Heart left ventricle (tissue), 16 donors: ENCODE data around the gene UQCR11. TPM values are rescaled to one million over a fixed set of nuclear protein-coding genes. Genes with fewer than 3 reads are reported as not detected.

ENCODE experiments used
- ATAC-seq, 4 donors: fragments of 200-7000 bp; cut with Tn5 transposase; one replicate each; pipeline ENCODE4 v1.9.1; 2020 to 2022; ENCODE audit warnings: moderate library complexity in 4 of 4, mild to moderate bottlenecking in 3 of 4, moderate number of reproducible peaks in 1 of 4
- DNase-seq, 5 donors: peaks; one replicate each; pipeline ENCODE4 v3.0.0-alpha.2; 2020
- H3K27ac ChIP-seq, 12 donors: fragments of 200-600 bp; sonication (generic) in 4 of 12; one replicate each; pipeline versions ENCODE4 v1.5.0 to v1.8.0; 2016 to 2022; ENCODE audit warnings: mild to moderate bottlenecking in 2 of 12
- H3K27me3 ChIP-seq, 9 donors: fragments of 200-600 bp; sonication (generic) in 2 of 9; one replicate each; pipeline versions ENCODE4 v1.5.1 to v1.8.0; 2016 to 2022; ENCODE audit warnings: mild to moderate bottlenecking in 3 of 9
- H3K36me3 ChIP-seq, 9 donors: fragments of 200-600 bp; sonication (generic) in 2 of 9; one replicate each; pipeline versions ENCODE4 v1.5.0 to v1.8.0; 2018 to 2022; ENCODE audit warnings: mild to moderate bottlenecking in 2 of 9
- H3K4me1 ChIP-seq, 12 donors: fragments of 200-600 bp; sonication (generic) in 4 of 12; one replicate each; pipeline versions ENCODE4 v1.5.0 to v1.8.0; 2016 to 2022; ENCODE audit warnings: mild to moderate bottlenecking in 3 of 12
- H3K4me3 ChIP-seq, 12 donors: fragments of 200-600 bp; sonication (generic) in 4 of 12; one replicate each; pipeline versions ENCODE4 v1.5.0 to v1.8.0; 2017 to 2022; ENCODE audit warnings: mild to moderate bottlenecking in 9 of 12, moderate library complexity in 4 of 12
- H3K9me3 ChIP-seq, 12 donors: fragments of 200-600 bp; sonication (generic) in 4 of 12; one replicate each; pipeline versions ENCODE4 v1.5.0 to v1.8.0; 2016 to 2022; ENCODE audit warnings: mild to moderate bottlenecking in 1 of 12
- CTCF ChIP-seq, 12 donors: fragments of 200-600 bp; sonication (generic) in 4 of 12; IDR thresholded peaks; one replicate each; pipeline versions ENCODE4 v1.5.0 to v1.8.0; 2018 to 2022; ENCODE audit warnings: antibody characterized with exemption in 12 of 12, mild to moderate bottlenecking in 5 of 12
- POLR2A ChIP-seq, 2 donors: fragments of 450-650 bp; IDR thresholded peaks; one replicate each; pipeline ENCODE4 v1.6.1; 2017; ENCODE audit warnings: antibody characterized with exemption in 2 of 2, mild to moderate bottlenecking in 2 of 2, moderate library complexity in 2 of 2
- WGBS, 4 donors: extraction: QIAGEN DNeasy Blood & Tissue Kit in 2 of 4; methylation state at CpG; one replicate each; pipeline versions ENCODE4 v1.1.5 to v1.1.7; 2013 to 2018; 5-methylcytosine and 5-hydroxymethylcytosine counted together
- intact Hi-C, 10 donors: fragments of 100-400 bp; cut with DNase I; formaldehyde crosslinking; loops; one replicate each; pipeline versions ENCODE4 v1.11.1 to v1.14.2; 2022
- polyA plus RNA-seq, 2 donors: library from polyadenylated mRNA; stranded (reverse); fragments of 200-250 nt; gene quantifications; one replicate each; pipeline ENCODE4 v1.2.3, GENCODE V29; 2013
- total RNA-seq, 9 donors: library from RNA; depleted of rRNA in 2 of 9; stranded (reverse); fragments of >200 nt in 2 of 9; fragmentation: NEBNext Ultra II Directional in 3 of 9; extraction: Animal tissue kit (Norgen Biotek cat#: 25700) in 3 of 9; gene quantifications; one replicate each; pipeline versions ENCODE4 v1.1.0 to v1.2.4, GENCODE V29; 2016 to 2023
- donor health status: ischemic (EF 13 %, LVEDD 7.1; RV severe dilation, severe dysfunction).
- donor health status: healthy with polysubstance abuse.
- donor health status: DM: no; HTN: yes; CAD: no.
- donor health status: DM: no; HTN: no; CAD: no.
- donor health status: ischemic (EF 25% LVEDD 6.9; RV normal size, moderate dysfunction).
- donor health status: ischemic (EF 25% LVEDD 5.7; RV mildly dilated, moderate dysfunction).
- donor health status: healthy.
- donor health status: DM: yes; HTN: yes; CAD: no.
- donor health status: ischemic (EF 35%, LVEDD 5.7; RV mildly dilated, moderate dysfunction).
- donor health status: nonischemic (EF 11% LVEDD 7.7; RV severe dilation, severe dysfunction).
- donor health status: DM: yes; HTN: yes; CAD: no.
- donor health status: PGD.
- donor health status: ischemic (EF 29% LVEDD 5.4; RV normal size, mild dysfunction).
- donor health status: nonischemic (EF 23%, LVEDD 6.1; RV moderate dilation, normal function).

Gene UQCR11
- total and polyA plus RNA-seq, 11 donors, result 170 to 982 (median 671) TPM

- H3K4me1 ChIP-seq, result peaks cover 0 to 25% (median 9%) of the 10 kb centered on the region in 12 donors
- H3K27me3 ChIP-seq, result peaks cover 0 to 4% (median 0%) of the 10 kb centered on the region in 9 donors
- no peak overlapping the region for H3K4me3 ChIP-seq
- DNase-seq (no peak), ATAC-seq (no peak)
- H3K36me3 ChIP-seq, result no peaks in the 10 kb centered on the region
- no peaks in the 10 kb centered on the region for H3K9me3 ChIP-seq
- no peak overlapping the region for H3K27ac ChIP-seq
- 75 to 77% (median 75%) methylated on average over 4 of the region's 4 CpGs for WGBS, 4 donors
- no peak for TF ChIP-seq CTCF (IDR thresholded peaks at IDR 0.05)
- intact Hi-C loops, result loop anchor here in 1 of 10 donors (5.0 kb wide), 1 partner anchor 82 kb away; the partner anchor contains the start of gene TCF3
These were observed 35.3 kb downstream of the UQCR11 start for GRCh38 chr19:1569997-1570396.

- H3K4me1 ChIP-seq, result peaks cover 0 to 25% (median 9%) of the 10 kb centered on the region in 12 donors
- ATAC-seq (peak; percentile 41 to 84 (median 82)), DNase-seq (peak; percentile 66 to 88 (median 83))
- 7 to 37% (median 12%) methylated on average over 6 to 62 of the region's 63 CpGs for WGBS, 4 donors
- no peaks in the 10 kb centered on the region for H3K9me3 ChIP-seq
- H3K36me3 ChIP-seq, result no peaks in the 10 kb centered on the region
- TF ChIP-seq POLR2A (IDR thresholded peaks at IDR 0.05) (no peak), CTCF (IDR thresholded peaks at IDR 0.05) (no peak)
- intact Hi-C loops, result loop anchor here in 1 of 10 donors (5.0 kb wide), 1 partner anchor 84 kb away; the partner anchor contains the start of gene TCF3
- H3K4me3 ChIP-seq, result peak within 1 kb of the TSS; percentile 56 to 95 (median 76)
- H3K27ac ChIP-seq, result peak within 1 kb of the TSS; percentile 60 to 91 (median 79)
- H3K27me3 ChIP-seq, result peaks cover 0 to 4% (median 0%) of the 10 kb centered on the region in 9 donors
These were observed 36.8 kb downstream of the UQCR11 start, which contains the start of gene MEX3D for GRCh38 chr19:1568320-1569019. TSS of gene MEX3D (minus strand) at chr19:1568325. CDS start at chr19:1568058, 267 bp downstream.

DNA sequence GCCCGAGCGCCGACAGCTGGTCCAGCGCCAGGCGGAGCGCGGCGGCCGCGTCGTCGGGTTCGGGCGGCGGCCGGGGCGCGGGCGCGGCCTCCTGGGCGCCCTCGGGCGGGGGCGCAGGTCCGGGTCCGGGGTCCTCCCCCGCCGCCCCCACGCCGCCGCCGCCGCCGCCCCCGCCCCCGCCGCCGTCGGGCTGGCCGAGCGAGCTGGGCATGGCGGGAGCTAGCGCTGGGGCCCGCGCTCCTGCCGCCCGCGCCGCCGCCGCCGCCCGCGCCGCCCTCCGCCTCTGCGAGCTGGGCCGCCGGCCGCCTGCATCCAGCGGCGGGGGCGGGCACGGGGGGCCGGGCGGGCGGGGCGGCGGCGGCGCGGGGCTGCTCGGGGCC, 37.4 kb downstream of the UQCR11 start:
- intact Hi-C loops, result loop anchor here in 1 of 10 donors (5.0 kb wide), 1 partner anchor 84 kb away; the partner anchor contains the start of gene TCF3
- no peaks in the 10 kb centered on the region for H3K36me3 ChIP-seq
- peaks cover 0 to 4% (median 0%) of the 10 kb centered on the region in 9 donors for H3K27me3 ChIP-seq
- ATAC-seq (no peak), DNase-seq (no peak)
- peak overlapping the region in 4 of 12 donors; percentile 69 to 95 (median 86) for H3K4me3 ChIP-seq
- no peak for TF ChIP-seq POLR2A (IDR thresholded peaks at IDR 0.05)
- no peak for TF ChIP-seq CTCF (IDR thresholded peaks at IDR 0.05)
- peaks cover 0 to 25% (median 9%) of the 10 kb centered on the region in 12 donors for H3K4me1 ChIP-seq
- 0% methylated on average over 68 to 72 of the region's 73 CpGs; no CpG with 5 or more reads in 2 of the 4 donors for WGBS, 4 donors
- H3K27ac ChIP-seq, result no peak overlapping the region
- H3K9me3 ChIP-seq, result no peaks in the 10 kb centered on the region

- 0 to 1% (median 1%) methylated on average over 9 to 108 of the region's 108 CpGs for WGBS, 4 donors
- no peaks in the 10 kb centered on the region for H3K9me3 ChIP-seq
- H3K27ac ChIP-seq, result peak overlapping the region; percentile 60 to 91 (median 79)
- peak in 2 of 5 donors; percentile 41 to 48 for DNase-seq
- peaks cover 0 to 25% (median 9%) of the 10 kb centered on the region in 12 donors for H3K4me1 ChIP-seq
- no peaks in the 10 kb centered on the region for H3K36me3 ChIP-seq
- peak in 1 of 4 donors; percentile 36 for ATAC-seq
- peak overlapping the region; percentile 56 to 95 (median 76) for H3K4me3 ChIP-seq
- intact Hi-C loops, result loop anchor here in 1 of 10 donors (5.0 kb wide), 1 partner anchor 85 kb away; the partner anchor contains the start of gene TCF3
- peaks cover 0 to 4% (median 0%) of the 10 kb centered on the region in 9 donors for H3K27me3 ChIP-seq
- TF ChIP-seq POLR2A (IDR thresholded peaks at IDR 0.05) (no peak), CTCF (IDR thresholded peaks at IDR 0.05) (no peak)
These were observed 38.0 kb downstream of the UQCR11 start for GRCh38 chr19:1567116-1567847.
